GM18858 (cell line): ENCODE results near the gene TTC39B.

Source experiments
- ATAC-seq: cut with Tn5 transposase; IDR thresholded peaks from one replicate; pipeline ENCODE4 v1.9.1; 2021; ENCODE audit not compliant: unreplicated experiment

TTC39B gene

DNA sequence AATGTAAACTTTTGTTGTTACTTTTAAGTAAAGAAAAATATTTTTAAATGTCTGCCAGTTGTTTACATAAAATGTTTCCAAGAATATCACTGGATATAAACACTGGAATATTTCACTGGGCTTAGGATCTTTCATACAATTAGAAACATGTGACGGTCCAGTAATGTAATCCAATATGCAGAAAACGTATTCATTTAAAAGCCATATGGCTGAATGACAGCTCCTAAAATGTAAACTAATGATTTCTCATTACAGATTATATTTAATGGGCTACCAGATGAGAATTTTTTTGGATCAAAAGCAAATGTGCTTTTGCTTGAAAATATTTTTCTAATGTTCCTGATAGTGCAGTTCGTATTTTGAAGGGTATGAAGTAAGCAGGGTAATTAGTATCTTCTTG is 124.3 kb downstream of the TTC39B start:
- ATAC-seq, result no peak

GRCh38 chr9:15182101-15182551 is 124.9 kb downstream of the TTC39B start:
- ATAC-seq, result no peak

- ATAC-seq, result peak; percentile 59
These were observed 126.9 kb downstream of the TTC39B start for GRCh38 chr9:15180124-15180523.

DNA sequence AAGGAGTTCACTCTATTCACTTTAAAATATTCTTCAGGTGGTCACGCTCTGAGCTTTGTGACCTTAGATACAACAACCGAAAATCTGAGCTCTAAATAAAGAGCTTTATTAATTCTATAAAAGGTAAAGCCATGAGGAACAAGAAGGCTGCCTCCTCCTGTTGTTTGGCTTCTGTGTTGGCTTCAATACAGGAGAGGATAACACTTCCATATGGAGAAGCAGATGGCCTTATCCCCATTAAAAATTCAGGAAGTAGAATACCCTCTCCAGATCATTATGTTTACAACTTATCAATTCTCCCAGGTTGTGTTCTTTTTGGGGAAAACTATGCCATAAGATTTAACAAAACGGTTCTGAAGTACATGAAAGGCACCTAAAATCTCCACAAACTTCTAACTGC is 128.4 kb downstream of the TTC39B start:
- no peak for ATAC-seq

- ATAC-seq, result no peak
These were observed 130.2 kb downstream of the TTC39B start for GRCh38 chr9:15176836-15177235.

GRCh38 chr9:15163931-15164330 is 143.1 kb downstream of the TTC39B start:
- ATAC-seq, result no peak

DNA sequence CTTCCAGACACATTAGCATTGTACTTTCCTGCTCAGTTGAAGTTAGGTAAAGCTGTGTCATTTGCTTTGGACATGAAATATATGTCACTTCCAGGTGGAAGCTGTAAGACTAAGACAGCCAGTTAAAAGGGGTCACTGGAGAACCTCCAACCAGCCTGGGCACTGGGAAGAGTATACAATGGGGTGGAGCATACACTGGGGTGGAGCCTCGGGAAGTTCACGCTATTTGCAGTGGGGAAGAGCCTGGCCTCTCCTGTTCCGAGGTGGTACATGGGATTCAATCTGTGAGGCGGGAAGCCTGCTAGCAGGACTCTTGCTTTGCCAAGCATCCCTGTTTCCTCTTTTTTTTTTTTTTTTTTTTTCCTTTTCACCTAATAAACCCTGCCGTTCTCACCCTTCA is 145.3 kb downstream of the TTC39B start:
- no peak for ATAC-seq

DNA sequence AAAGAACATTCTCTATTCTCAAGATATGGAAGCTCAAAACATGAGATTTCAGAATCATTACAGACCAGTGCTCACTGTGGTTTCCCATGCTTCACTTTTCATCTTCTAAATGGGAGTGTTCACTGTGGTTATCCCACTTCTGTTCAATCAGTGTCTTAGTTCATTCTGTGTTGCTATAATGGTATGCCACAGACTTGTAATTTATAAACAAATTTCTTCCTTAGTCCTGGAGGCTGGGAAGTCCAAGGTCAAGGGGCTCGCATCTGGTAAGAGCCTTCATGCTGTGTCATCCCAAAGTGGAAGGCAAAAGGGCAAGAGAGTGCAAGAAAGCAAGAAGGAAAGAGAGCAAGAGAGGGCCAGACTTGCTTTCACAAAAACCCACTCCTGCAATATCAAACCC is 146.3 kb downstream of the TTC39B start:
- no peak for ATAC-seq

DNA sequence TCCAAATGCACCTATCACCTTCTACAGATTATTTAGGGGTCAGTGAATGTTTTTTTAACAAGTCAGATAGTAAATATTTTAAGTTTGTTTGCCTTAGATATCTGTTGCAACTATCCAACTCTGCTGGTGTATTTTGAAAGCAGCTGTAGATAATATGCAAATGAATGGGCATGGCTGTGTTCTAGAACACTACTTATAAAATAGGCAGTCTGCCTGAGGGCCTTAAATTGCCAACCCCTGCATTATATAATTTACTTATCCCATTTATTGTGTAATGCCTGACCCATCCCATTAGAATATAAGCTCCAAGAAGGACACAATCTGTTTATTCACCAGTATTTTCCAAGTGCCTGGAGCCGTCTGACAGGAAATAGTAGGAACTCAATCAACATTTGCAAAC is 149.0 kb downstream of the TTC39B start:
- no peak for ATAC-seq

DNA sequence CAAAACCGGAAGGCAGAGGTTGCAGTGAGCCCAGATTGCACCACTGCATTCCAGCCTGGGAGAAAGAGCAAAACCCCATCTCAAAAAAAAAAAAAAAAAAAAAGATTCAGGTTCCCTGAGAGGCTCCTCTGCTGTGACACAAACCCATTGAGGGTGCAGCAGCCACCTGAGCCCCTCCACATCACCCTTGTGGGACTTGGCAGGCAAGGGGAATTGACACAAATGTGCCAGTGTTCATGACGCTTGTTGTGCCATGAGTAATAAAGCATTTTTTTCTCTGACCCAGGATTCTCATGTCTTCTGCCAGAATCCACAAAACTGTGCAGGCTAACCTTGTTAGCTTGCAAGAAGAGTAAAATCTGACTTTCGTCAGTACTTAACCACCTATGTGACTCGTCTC is 149.6 kb downstream of the TTC39B start:
- ATAC-seq, result no peak

GRCh38 chr9:15156241-15156640 is 150.8 kb downstream of the TTC39B start:
- ATAC-seq, result no peak

GRCh38 chr9:15155826-15156225 is 151.2 kb downstream of the TTC39B start:
- ATAC-seq, result no peak

- ATAC-seq, result no peak
These were observed 151.7 kb downstream of the TTC39B start for GRCh38 chr9:15155323-15155722.

GRCh38 chr9:15154677-15155076 is 152.3 kb downstream of the TTC39B start:
- no peak for ATAC-seq

- no peak for ATAC-seq
These were observed 153.1 kb downstream of the TTC39B start for GRCh38 chr9:15153961-15154360.

DNA sequence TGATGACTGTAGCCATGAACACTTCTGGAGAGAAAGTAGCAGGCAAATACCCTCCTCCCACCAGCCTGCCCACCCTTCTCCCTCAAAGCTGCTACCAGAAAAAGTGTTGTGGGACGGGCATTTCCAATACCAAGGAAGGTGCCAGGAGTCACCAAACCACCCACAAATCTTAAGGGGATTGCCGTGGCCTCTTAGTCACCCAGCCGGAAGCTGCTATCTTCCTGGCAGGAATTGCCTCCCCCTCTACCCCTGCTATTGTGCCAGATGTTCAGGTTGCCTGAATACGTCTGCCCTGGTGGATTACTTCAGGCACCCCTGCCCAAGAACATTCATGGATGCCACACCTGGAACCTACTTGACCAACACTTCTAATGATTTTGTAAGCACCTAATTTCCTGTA is 156.1 kb downstream of the TTC39B start:
- no peak for ATAC-seq

DNA sequence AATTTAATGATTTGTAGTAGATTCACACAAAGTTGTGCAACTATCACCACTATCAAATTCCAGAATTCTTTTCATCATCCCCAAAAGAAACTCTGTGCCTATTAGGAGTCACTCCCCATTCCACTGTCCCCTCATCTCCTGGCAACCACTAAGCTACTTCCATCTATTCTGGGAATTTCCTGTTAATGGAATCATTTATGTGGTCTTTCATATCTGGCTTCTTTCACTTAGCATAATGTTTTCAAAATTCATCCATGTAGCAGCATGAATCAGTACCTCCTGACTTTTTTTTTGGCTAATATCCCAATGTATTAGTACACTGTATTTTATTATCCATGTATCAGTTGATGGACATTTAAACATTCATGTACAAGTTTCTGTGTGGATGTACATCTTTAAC is 157.6 kb downstream of the TTC39B start:
- ATAC-seq, result no peak

DNA sequence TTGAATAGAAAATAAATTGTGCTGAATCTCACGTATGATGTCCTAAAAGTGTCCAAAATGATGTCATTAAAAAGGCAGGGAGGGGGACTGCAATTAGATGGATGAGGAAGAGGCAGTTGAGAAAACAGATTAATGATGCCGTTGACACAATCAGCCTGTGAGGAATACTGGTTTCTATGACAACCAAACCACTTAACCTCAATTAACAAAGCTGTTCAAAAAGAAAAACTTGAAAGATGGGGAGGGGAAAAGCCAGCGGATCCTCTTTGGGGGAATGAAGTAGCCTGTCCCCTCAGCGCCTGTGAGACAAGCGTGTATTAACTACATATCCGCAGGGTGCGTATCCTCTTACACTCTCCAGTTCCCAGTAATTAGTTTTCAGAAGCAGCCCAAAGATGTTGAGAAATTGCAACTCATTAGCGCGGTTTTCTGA is 160.7 kb downstream of the TTC39B start:
- ATAC-seq, result no peak

DNA sequence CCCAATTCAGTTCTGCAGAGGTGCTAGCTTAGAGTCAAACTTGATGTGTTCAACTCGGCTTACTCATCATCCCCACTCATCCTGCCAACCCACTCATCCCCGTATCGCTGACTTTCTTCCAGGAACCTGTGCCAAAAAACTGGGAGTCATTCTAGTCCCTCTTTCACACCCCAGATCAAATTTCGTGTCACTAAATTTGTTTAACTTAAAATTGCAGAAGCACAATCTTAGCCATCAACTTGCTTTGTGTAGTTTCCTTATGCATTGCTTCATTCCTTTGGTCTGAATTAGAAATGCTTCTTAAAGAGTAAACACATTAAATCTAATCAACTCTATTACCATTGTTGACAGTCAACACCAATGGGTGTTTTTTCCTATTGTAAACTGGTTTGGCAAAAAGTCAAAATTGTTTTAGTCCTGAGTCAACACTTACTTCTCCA is 162.4 kb downstream of the TTC39B start:
- ATAC-seq, result no peak

DNA sequence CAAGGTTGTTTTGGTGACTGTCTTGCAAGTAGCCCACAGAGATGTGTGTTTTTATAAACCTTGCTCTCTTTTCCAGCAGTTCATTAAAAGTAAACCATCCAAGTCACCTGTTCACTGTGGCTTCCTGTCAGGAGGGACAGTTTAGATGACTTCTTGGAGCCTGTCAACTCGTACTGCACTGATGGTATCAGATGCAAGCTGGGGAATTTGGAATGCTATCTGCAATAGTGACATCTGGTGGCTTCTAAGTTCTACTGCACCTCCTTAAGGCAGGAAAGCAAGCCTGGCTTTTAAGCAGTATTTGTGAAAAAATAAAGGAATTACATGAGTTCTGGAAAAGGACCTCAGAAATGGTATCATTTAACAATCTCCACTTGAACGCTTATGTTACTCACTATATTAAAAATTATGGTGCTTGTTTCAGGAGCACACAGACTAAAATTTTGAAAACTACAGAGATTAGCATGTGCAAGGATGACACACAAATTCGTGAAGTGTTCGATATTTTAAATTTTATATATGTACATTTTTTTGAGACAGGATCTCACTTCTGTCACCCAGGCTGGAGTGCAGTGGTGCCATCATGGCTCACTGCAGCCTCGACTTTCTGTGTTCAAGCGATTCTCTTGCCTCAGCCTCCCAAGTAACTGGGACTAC is 164.0 kb downstream of the TTC39B start:
- ATAC-seq, result peak; percentile 99

DNA sequence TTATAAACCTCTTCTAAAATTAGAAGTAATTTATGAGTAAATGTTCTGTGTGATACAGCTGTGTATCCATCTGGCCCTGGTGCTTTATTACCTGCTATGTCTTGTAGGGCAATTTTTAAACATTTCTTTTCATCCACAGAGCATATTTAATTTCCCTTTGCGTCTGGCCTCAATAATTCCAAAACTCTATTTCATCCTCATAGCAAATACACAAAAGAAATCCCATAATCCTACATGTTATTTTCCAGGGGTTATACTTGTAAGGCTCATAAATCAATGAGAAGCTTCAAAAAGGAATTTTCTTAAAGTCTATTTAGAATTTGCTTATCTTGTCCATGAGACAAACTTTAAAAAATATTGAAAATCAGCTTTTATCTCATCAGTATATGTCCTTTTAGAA is 167.0 kb downstream of the TTC39B start:
- ATAC-seq, result no peak

DNA sequence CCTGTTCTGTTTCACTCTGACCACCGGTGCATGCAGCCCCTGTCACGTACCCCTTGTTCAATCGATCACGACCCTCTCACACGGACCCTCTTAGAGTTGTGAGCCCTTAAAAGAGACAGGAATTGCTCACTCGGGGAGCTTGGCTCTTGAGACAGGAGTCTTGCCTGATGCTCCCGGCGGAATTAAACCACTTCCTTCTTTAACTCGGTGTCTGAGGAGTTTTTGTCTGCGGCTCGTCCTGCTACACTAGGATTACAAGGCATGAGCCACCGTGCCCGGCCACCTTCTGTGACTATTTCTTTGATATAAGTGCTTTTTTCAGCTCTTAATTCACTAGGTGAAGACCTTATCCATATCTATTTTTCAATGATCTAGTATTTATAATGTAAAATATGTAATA is 167.5 kb downstream of the TTC39B start:
- no peak for ATAC-seq

- no peak for ATAC-seq
These were observed 168.7 kb downstream of the TTC39B start for GRCh38 chr9:15138357-15138686.
